ENCODE results near the gene SLC25A34. TPM values are rescaled to one million over a fixed set of nuclear protein-coding genes. Genes with fewer than 3 reads are reported as not detected.

The SLC25A34 gene
- total and polyA plus RNA-seq, 10 of the 15 experiments (the other 5 are each of a cell fraction or from before 2014, with no cell fraction given) = 0.02 to 1.6 (median 0.39) TPM

DNA sequence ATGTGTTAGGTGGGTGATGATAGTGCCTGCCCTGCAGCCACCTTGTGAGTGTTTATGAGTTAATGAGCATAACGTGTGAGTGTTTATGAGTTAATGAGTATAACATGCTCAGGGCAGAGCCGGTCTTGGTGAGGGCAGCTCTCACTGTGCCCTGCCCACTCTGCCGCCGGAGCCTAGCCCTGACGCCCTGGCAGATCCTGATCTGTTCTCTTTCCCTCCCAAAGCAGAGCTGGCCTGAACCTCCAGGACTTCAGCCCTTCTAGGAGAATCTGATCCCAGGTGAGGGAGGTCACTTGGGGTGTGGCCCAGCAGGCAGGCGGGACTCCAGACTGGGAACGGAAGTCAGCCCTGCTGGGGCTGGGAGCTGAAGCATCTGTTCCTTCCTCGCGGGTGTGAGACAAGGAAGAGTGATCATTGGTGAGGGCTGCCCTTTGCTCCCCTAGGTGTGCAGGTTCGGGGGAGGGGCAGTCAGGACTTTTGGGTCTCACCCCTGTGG lies 28.3 kb downstream of the SLC25A34 start:
- no peaks in the 10 kb centered on the region for H3K36me3 ChIP-seq (ENCODE audit: control insufficient read depth in 2 of 2, insufficient read depth in 2 of 2, low read length in 1 of 2)
- H3K27ac ChIP-seq (ENCODE audit: control insufficient read depth, insufficient read depth) = no peak overlapping the region
- peaks cover 0 to 1% of the 10 kb centered on the region in 2 experiments; a peak in 3 of 4 replicates for H3K27me3 ChIP-seq (replicated peaks in 1 of 2; ENCODE audit: control insufficient read depth in 2 of 2, insufficient read depth in 2 of 2, low read length in 1 of 2)
- ChIA-PET RAD21 (ENCODE audit: unreplicated experiment) (no interaction called here), POLR2A (no interaction called here), CTCF (no interaction called here), SMC1A (ENCODE audit: uncharacterized antibody, unreplicated experiment) (no interaction called here)
- in situ Hi-C loops (cut with MboI) = no loop called here
- intact Hi-C loops (cut with micrococcal nuclease; ENCODE audit: unreplicated experiment) = no loop called here
- no peaks in the 10 kb centered on the region for H3K9me3 ChIP-seq (replicated peaks; ENCODE audit: control insufficient read depth, insufficient read depth, low read length)
- no peak overlapping the region for H3K4me3 ChIP-seq
- TF ChIP-seq, protein P1, sequence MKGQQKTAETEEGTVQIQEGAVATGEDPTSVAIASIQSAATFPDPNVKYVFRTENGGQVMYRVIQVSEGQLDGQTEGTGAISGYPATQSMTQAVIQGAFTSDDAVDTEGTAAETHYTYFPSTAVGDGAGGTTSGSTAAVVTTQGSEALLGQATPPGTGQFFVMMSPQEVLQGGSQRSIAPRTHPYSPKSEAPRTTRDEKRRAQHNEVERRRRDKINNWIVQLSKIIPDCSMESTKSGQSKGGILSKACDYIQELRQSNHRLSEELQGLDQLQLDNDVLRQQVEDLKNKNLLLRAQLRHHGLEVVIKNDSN (IDR thresholded peaks at IDR 0.05; ENCODE audit: borderline replicate concordance, extremely low read length, insufficient read depth, low read depth, low read length) = no peak
- TF ChIP-seq CHD1 (IDR thresholded peaks at IDR 0.05; ENCODE audit: low read depth, low read length) (no peak), STAT3 (IDR thresholded peaks at IDR 0.05; ENCODE audit: low read depth, low read length) (no peak), POLR2A (IDR thresholded peaks at IDR 0.05; ENCODE audit: low read depth, low read length) (no peak), POLR2AphosphoS5 (IDR thresholded peaks at IDR 0.05; ENCODE audit: low read length) (no peak), TCF12 (IDR thresholded peaks at IDR 0.05; ENCODE audit: low read depth, low read length) (no peak)
- TF ChIP-seq, protein P2, sequence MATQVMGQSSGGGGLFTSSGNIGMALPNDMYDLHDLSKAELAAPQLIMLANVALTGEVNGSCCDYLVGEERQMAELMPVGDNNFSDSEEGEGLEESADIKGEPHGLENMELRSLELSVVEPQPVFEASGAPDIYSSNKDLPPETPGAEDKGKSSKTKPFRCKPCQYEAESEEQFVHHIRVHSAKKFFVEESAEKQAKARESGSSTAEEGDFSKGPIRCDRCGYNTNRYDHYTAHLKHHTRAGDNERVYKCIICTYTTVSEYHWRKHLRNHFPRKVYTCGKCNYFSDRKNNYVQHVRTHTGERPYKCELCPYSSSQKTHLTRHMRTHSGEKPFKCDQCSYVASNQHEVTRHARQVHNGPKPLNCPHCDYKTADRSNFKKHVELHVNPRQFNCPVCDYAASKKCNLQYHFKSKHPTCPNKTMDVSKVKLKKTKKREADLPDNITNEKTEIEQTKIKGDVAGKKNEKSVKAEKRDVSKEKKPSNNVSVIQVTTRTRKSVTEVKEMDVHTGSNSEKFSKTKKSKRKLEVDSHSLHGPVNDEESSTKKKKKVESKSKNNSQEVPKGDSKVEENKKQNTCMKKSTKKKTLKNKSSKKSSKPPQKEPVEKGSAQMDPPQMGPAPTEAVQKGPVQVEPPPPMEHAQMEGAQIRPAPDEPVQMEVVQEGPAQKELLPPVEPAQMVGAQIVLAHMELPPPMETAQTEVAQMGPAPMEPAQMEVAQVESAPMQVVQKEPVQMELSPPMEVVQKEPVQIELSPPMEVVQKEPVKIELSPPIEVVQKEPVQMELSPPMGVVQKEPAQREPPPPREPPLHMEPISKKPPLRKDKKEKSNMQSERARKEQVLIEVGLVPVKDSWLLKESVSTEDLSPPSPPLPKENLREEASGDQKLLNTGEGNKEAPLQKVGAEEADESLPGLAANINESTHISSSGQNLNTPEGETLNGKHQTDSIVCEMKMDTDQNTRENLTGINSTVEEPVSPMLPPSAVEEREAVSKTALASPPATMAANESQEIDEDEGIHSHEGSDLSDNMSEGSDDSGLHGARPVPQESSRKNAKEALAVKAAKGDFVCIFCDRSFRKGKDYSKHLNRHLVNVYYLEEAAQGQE (IDR thresholded peaks at IDR 0.05; ENCODE audit: low read depth, low read length) = no peak
- FAIRE-seq = no peak
- WGBS (ENCODE audit: insufficient coverage, insufficient replicate concordance, low lambda C conversion rate, missing lambda C conversion rate) = 43% methylated on average over 10 of the region's 10 CpGs
- no peak overlapping the region for H3K9ac ChIP-seq (ENCODE audit: control insufficient read depth, insufficient read depth, low read length)
- no peaks in the 10 kb centered on the region for H4K20me1 ChIP-seq (ENCODE audit: control insufficient read depth, insufficient read depth)
- no peak for ATAC-seq
- H3K79me2 ChIP-seq (ENCODE audit: control insufficient read depth, insufficient read depth, low read length) = no peaks in the 10 kb centered on the region
- BruUV-seq (replicated peaks) = no TSS peak
- no peaks in the 10 kb centered on the region for H3K4me1 ChIP-seq (ENCODE audit: control insufficient read depth, insufficient read depth, low read length)
- H2AFZ ChIP-seq (ENCODE audit: control insufficient read depth, low read depth, low read length) = no peak overlapping the region
- no peak for DNase-seq (ENCODE audit: low read depth, low spot score)
- no peak overlapping the region for H3K4me2 ChIP-seq (ENCODE audit: control insufficient read depth, insufficient read depth)

All from GM12878 (cell line).